Measurements from ENCODE around the gene DNM3. TPM values are rescaled to one million over a fixed set of nuclear protein-coding genes. Genes with fewer than 3 reads are reported as not detected.

DNM3 gene
- total RNA-seq, 1 experiment from 2014 or later: 0.71 TPM

DNA sequence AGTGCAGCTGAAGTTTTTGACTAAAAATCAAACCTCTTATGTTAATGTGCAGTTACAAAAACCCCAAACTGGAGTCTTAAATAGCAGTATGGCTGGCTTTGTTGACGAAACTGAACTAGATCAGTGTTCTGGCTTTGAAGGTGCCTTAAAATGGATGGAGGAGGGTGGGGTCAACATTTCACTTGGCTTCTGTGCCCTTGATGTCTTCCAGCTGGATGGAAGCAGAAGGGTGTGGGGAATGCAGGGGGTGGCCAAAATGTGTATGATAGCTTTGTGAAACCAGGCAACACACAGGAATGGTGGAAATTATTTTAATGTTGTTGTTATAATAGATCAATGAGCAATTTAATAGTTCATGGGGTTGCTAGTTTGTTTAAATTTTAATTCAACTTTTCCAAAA lies 482.4 kb downstream of the DNM3 start:
- H3K4me1 ChIP-seq (ENCODE audit: insufficient read depth, low read length, poor library complexity, severe bottlenecking): peaks cover 30% of the 10 kb centered on the region
- no peaks in the 10 kb centered on the region for H3K27me3 ChIP-seq (replicated peaks; ENCODE audit: insufficient read depth, low read depth, low read length, poor library complexity)
- ChIA-PET CTCF (no interaction called here), POLR2A (ENCODE audit: low non-redundant PET) (no interaction called here)
- no TSS peak for BruUV-seq (replicated peaks)
- H3K36me3 ChIP-seq (ENCODE audit: insufficient read depth, low read length, poor library complexity, severe bottlenecking): no peaks in the 10 kb centered on the region
- no peak for TF ChIP-seq EZH2 (IDR thresholded peaks at IDR 0.05; ENCODE audit: borderline replicate concordance, low read depth, low read length, poor library complexity, severe bottlenecking)
- H3K4me3 ChIP-seq (ENCODE audit: low read depth, low read length, poor library complexity, severe bottlenecking): no peak overlapping the region
- no peak overlapping the region for H3K27ac ChIP-seq (ENCODE audit: low read depth, low read length, poor library complexity, severe bottlenecking)
- H3K9me3 ChIP-seq (ENCODE audit: low read depth, low read length, poor library complexity, severe bottlenecking): no peaks in the 10 kb centered on the region
- no peak for DNase-seq (ENCODE audit: low spot score)
- intact Hi-C loops (cut with micrococcal nuclease; ENCODE audit: unreplicated experiment): no loop called here

DNA sequence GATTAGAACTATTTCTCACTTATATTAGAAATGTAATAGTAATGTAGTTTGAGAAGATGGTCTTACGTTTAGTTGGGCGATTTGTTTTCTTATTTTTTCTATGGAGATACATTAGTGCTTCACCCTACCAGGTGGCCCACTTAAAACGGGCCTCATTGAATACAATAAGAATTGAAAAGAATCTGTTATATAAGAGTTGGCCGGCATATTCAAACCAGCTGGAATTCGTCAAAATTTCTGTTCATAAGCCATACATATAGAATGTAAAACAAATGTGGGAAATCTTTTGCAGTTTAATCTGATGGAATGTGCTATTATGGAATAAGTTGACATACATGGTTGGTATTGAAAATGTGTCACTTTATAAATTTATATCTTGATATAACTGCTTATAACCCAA lies 482.8 kb downstream of the DNM3 start:
- BruUV-seq (replicated peaks): no TSS peak
- no peak for DNase-seq (ENCODE audit: low spot score)
- ChIA-PET POLR2A (ENCODE audit: low non-redundant PET) (no interaction called here), CTCF (no interaction called here)
- H3K36me3 ChIP-seq (ENCODE audit: insufficient read depth, low read length, poor library complexity, severe bottlenecking): no peaks in the 10 kb centered on the region
- H3K4me3 ChIP-seq (ENCODE audit: low read depth, low read length, poor library complexity, severe bottlenecking): no peak overlapping the region
- no peak for TF ChIP-seq EZH2 (IDR thresholded peaks at IDR 0.05; ENCODE audit: borderline replicate concordance, low read depth, low read length, poor library complexity, severe bottlenecking)
- TF ChIP-seq, protein P1, sequence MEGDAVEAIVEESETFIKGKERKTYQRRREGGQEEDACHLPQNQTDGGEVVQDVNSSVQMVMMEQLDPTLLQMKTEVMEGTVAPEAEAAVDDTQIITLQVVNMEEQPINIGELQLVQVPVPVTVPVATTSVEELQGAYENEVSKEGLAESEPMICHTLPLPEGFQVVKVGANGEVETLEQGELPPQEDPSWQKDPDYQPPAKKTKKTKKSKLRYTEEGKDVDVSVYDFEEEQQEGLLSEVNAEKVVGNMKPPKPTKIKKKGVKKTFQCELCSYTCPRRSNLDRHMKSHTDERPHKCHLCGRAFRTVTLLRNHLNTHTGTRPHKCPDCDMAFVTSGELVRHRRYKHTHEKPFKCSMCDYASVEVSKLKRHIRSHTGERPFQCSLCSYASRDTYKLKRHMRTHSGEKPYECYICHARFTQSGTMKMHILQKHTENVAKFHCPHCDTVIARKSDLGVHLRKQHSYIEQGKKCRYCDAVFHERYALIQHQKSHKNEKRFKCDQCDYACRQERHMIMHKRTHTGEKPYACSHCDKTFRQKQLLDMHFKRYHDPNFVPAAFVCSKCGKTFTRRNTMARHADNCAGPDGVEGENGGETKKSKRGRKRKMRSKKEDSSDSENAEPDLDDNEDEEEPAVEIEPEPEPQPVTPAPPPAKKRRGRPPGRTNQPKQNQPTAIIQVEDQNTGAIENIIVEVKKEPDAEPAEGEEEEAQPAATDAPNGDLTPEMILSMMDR (conservative IDR thresholded peaks at IDR 0.05; ENCODE audit: low read depth, low read length): no peak
- intact Hi-C loops (cut with micrococcal nuclease; ENCODE audit: unreplicated experiment): no loop called here
- H3K9me3 ChIP-seq (ENCODE audit: low read depth, low read length, poor library complexity, severe bottlenecking): no peaks in the 10 kb centered on the region
- peaks cover 30% of the 10 kb centered on the region for H3K4me1 ChIP-seq (ENCODE audit: insufficient read depth, low read length, poor library complexity, severe bottlenecking)
- no peak overlapping the region for H3K27ac ChIP-seq (ENCODE audit: low read depth, low read length, poor library complexity, severe bottlenecking)
- no peaks in the 10 kb centered on the region for H3K27me3 ChIP-seq (replicated peaks; ENCODE audit: insufficient read depth, low read depth, low read length, poor library complexity)

DNA sequence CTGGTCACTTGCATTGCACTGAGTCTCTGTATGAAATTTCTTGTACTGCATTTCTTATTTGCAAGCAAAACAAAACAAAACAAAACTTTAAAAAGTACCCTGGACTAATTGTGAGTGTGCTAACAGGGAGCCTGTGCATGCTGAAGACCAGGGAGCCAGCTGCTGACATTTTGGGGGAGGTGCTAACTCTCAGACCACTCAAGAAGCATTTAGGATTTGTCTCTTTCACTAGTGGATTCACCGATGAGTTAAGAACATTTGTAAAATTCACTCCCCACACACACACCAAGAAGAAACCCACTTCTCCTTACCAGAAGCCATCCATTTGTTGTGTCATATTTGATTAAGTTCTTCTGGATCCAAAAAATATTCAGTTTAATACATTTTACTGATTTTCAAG lies 483.5 kb downstream of the DNM3 start:
- Histone ChIP-seq H3K9me3 (ENCODE audit: low read depth, low read length, poor library complexity, severe bottlenecking) (no peaks in the 10 kb centered on the region), H3K27ac (ENCODE audit: low read depth, low read length, poor library complexity, severe bottlenecking) (no peak overlapping the region), H3K4me3 (ENCODE audit: low read depth, low read length, poor library complexity, severe bottlenecking) (no peak overlapping the region), H3K27me3 (replicated peaks; ENCODE audit: insufficient read depth, low read depth, low read length, poor library complexity) (no peaks in the 10 kb centered on the region), H3K4me1 (ENCODE audit: insufficient read depth, low read length, poor library complexity, severe bottlenecking) (peaks cover 30% of the 10 kb centered on the region), H3K36me3 (ENCODE audit: insufficient read depth, low read length, poor library complexity, severe bottlenecking) (no peaks in the 10 kb centered on the region)
- BruUV-seq (replicated peaks): no TSS peak
- ChIA-PET CTCF (no interaction called here), POLR2A (ENCODE audit: low non-redundant PET) (no interaction called here)
- intact Hi-C loops (cut with micrococcal nuclease; ENCODE audit: unreplicated experiment): no loop called here
- no peak for DNase-seq (ENCODE audit: low spot score)
- TF ChIP-seq, protein P1 (conservative IDR thresholded peaks at IDR 0.05; ENCODE audit: low read depth, low read length): no peak
- no peak for TF ChIP-seq EZH2 (IDR thresholded peaks at IDR 0.05; ENCODE audit: borderline replicate concordance, low read depth, low read length, poor library complexity, severe bottlenecking)

DNA sequence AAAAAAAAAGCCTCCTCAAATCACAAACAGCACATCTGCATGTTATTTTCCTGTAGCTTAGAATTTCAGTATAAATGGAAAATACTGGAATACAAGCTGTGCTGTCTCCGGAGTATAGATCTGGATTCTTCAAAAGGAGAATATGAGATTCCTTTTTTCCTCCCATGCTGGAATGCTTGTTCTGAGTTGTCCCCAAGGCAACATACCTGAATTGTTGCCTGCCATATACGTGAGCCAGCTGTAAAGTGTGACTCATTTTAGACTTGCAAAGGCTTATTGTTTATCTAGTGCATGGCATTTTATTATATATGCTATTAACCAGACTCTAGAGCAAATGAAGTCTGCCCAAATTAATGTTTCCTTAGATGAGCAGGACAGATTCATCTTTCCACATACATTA lies 484.2 kb downstream of the DNM3 start:
- ChIA-PET CTCF (no interaction called here), POLR2A (ENCODE audit: low non-redundant PET) (no interaction called here)
- H3K4me3 ChIP-seq (ENCODE audit: low read depth, low read length, poor library complexity, severe bottlenecking): no peak overlapping the region
- DNase-seq (ENCODE audit: low spot score): no peak
- H3K36me3 ChIP-seq (ENCODE audit: insufficient read depth, low read length, poor library complexity, severe bottlenecking): no peaks in the 10 kb centered on the region
- TF ChIP-seq, protein P1 (conservative IDR thresholded peaks at IDR 0.05; ENCODE audit: low read depth, low read length): no peak
- no peak for TF ChIP-seq EZH2 (IDR thresholded peaks at IDR 0.05; ENCODE audit: borderline replicate concordance, low read depth, low read length, poor library complexity, severe bottlenecking)
- intact Hi-C loops (cut with micrococcal nuclease; ENCODE audit: unreplicated experiment): no loop called here
- no peak overlapping the region for H3K27ac ChIP-seq (ENCODE audit: low read depth, low read length, poor library complexity, severe bottlenecking)
- H3K4me1 ChIP-seq (ENCODE audit: insufficient read depth, low read length, poor library complexity, severe bottlenecking): peaks cover 28% of the 10 kb centered on the region
- BruUV-seq (replicated peaks): no TSS peak
- H3K9me3 ChIP-seq (ENCODE audit: low read depth, low read length, poor library complexity, severe bottlenecking): no peaks in the 10 kb centered on the region
- no peaks in the 10 kb centered on the region for H3K27me3 ChIP-seq (replicated peaks; ENCODE audit: insufficient read depth, low read depth, low read length, poor library complexity)

Data from A673 (cell line).